ENCODE measurements around the gene HYI. TPM values are rescaled to one million over a fixed set of nuclear protein-coding genes. Genes with fewer than 3 reads are reported as not detected.

The HYI gene
- total RNA-seq, 1 experiment from 2014 or later, result 43.5 TPM

DNA sequence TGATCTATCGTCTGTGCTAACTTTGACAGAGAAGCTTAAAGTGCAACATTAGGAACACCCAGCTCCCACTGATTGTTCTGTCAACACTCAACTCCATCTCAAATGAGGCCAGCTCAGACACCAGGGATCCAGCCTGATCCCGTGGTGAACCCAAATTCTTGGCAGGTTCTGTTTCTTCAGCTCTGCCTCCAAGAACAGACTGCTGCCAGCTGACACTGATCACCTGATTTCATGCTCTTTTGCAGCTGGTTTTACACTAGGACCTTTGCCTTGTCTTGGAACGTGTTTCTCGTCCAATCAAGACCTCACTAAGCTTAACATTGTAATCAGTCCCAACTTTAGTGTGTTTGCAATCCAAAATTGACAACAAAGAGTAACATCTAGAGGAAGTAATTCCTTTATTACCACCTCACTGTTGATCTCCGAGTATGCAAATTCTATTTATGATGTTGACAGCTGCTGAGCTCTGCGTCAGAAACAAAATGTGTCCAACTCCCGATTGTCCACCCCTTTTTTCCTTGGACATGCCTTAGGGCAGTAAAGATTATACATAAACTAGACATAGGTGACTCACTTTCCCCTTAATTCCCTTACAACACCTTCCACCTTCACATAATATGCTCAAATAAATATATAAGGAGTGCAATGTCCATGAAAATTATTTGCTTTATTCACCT lies 1.6 kb upstream of the HYI start:
- peaks cover 4% of the 10 kb centered on the region; the same call in 1 of the 2 replicates for H3K36me3 ChIP-seq (ENCODE audit: low read depth)
- H3K4me3 ChIP-seq, result peak overlapping the region; percentile 71; the same call in 1 of the 2 replicates
- peak overlapping the region; percentile 97 for H3K4me2 ChIP-seq
- H3K9me2 ChIP-seq (ENCODE audit: insufficient read depth), result no peaks in the 10 kb centered on the region
- intact Hi-C loops (cut with micrococcal nuclease; ENCODE audit: unreplicated experiment), result loop anchor here (10.0 kb wide), 1 partner anchor 579 kb away; the partner anchor contains the start of gene SLC6A9
- H2AFZ ChIP-seq, result no peak overlapping the region
- CTCF ChIA-PET, result no interaction called here
- peak overlapping the region; percentile 70 for H3K27ac ChIP-seq
- no peaks in the 10 kb centered on the region for H4K20me1 ChIP-seq (ENCODE audit: insufficient read depth)
- peaks cover 11% of the 10 kb centered on the region for H3K4me1 ChIP-seq (replicated peaks; ENCODE audit: insufficient read depth)
- no peak for TF ChIP-seq EZH2 (IDR thresholded peaks at IDR 0.05; ENCODE audit: low read depth)
- TF ChIP-seq, protein P1, sequence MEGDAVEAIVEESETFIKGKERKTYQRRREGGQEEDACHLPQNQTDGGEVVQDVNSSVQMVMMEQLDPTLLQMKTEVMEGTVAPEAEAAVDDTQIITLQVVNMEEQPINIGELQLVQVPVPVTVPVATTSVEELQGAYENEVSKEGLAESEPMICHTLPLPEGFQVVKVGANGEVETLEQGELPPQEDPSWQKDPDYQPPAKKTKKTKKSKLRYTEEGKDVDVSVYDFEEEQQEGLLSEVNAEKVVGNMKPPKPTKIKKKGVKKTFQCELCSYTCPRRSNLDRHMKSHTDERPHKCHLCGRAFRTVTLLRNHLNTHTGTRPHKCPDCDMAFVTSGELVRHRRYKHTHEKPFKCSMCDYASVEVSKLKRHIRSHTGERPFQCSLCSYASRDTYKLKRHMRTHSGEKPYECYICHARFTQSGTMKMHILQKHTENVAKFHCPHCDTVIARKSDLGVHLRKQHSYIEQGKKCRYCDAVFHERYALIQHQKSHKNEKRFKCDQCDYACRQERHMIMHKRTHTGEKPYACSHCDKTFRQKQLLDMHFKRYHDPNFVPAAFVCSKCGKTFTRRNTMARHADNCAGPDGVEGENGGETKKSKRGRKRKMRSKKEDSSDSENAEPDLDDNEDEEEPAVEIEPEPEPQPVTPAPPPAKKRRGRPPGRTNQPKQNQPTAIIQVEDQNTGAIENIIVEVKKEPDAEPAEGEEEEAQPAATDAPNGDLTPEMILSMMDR (conservative IDR thresholded peaks at IDR 0.05), result no peak
- H3K27me3 ChIP-seq (ENCODE audit: insufficient read depth, low read depth), result no peaks in the 10 kb centered on the region
- peaks cover 28% of the 10 kb centered on the region for H3F3A ChIP-seq (ENCODE audit: insufficient read depth, low read depth)
- 0 out of 2 replicates have a peak, but pooled peaks cover 4% of the 10 kb centered on the region for H3K79me2 ChIP-seq (ENCODE audit: low read depth)
- H3K9me3 ChIP-seq (ENCODE audit: insufficient read depth, low read depth), result no peaks in the 10 kb centered on the region
- no TSS peak for BruUV-seq (replicated peaks)
- POLR2A ChIA-PET (ENCODE audit: unreplicated experiment), result interaction anchor here (0.6 kb wide), 1 partner anchor 18 kb away, joined by 7 read pairs; no protein-coding TSS in a partner anchor
- DNase-seq, result no peak

DNA sequence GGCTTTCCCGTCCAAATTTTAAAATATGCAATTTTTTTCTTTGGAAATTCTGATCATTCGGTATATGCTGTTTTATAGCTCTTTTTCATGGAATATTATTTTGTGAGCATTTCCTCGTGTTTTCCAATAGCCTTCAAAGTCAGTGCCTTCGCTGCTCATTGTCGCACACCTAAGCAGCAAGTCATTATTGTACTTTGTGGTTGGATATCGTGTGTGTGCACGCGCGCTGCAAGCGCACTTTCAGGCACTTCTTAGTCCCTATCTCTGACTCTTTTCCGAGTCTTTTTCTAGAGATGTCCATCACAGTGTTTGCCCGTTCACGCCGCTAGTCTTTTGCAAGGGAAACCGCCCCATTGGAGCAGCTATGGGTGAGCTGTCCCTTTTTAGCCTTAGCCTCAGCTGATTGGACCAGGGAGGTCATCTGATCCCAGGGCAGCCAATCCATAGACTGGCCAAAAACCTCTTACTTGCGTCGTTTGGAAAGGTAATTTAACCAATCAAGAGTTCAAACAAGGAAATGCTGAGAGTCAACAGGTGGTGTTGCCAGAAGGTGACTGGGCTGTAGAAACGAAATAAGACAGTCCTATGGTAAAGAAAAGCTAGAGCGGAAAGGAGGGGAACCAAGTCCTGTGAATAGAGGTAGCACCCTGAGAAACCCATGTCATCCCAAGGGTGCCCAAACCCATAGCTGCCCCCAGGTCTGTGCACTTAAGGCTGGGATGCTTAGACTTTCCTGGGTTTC lies 710 bp upstream of the HYI start:
- TF ChIP-seq, protein P1 (conservative IDR thresholded peaks at IDR 0.05), result no peak
- TF ChIP-seq EZH2 (IDR thresholded peaks at IDR 0.05; ENCODE audit: low read depth), result no peak
- H3K9me2 ChIP-seq (ENCODE audit: insufficient read depth), result no peaks in the 10 kb centered on the region
- H3K9me3 ChIP-seq (ENCODE audit: insufficient read depth, low read depth), result no peaks in the 10 kb centered on the region
- peak overlapping the region; percentile 97 for H3K4me2 ChIP-seq
- H2AFZ ChIP-seq, result peak overlapping the region; percentile 73
- DNase-seq, result peak; percentile 77 to 89
- H3K27ac ChIP-seq, result peak overlapping the region; percentile 70
- ChIA-PET POLR2A (ENCODE audit: unreplicated experiment) (interaction anchor here (0.6 to 1.1 kb wide), 10 partner anchors 8 to 494 kb away, joined by 3 to 8 read pairs (median 5); no protein-coding TSS in a partner anchor), CTCF (interaction anchor here (0.6 kb wide), 1 partner anchor 26 kb away, joined by 3 read pairs; no protein-coding TSS in a partner anchor)
- H3K27me3 ChIP-seq (ENCODE audit: insufficient read depth, low read depth), result no peaks in the 10 kb centered on the region
- BruUV-seq (replicated peaks), result TSS peak; percentile 50
- 0 out of 2 replicates have a peak, but pooled peaks cover 4% of the 10 kb centered on the region for H3K79me2 ChIP-seq (ENCODE audit: low read depth)
- peak overlapping the region; percentile 71 for H3K4me3 ChIP-seq
- peaks cover 4% of the 10 kb centered on the region; the same call in 1 of the 2 replicates for H3K36me3 ChIP-seq (ENCODE audit: low read depth)
- no peaks in the 10 kb centered on the region for H4K20me1 ChIP-seq (ENCODE audit: insufficient read depth)
- intact Hi-C loops (cut with micrococcal nuclease; ENCODE audit: unreplicated experiment), result loop anchor here (1.0 to 10.0 kb wide), 2 partner anchors 72 to 580 kb away; partner anchors contain the start of gene SLC6A9
- peaks cover 28% of the 10 kb centered on the region for H3F3A ChIP-seq (ENCODE audit: insufficient read depth, low read depth)
- H3K4me1 ChIP-seq (replicated peaks; ENCODE audit: insufficient read depth), result peaks cover 11% of the 10 kb centered on the region

DNA sequence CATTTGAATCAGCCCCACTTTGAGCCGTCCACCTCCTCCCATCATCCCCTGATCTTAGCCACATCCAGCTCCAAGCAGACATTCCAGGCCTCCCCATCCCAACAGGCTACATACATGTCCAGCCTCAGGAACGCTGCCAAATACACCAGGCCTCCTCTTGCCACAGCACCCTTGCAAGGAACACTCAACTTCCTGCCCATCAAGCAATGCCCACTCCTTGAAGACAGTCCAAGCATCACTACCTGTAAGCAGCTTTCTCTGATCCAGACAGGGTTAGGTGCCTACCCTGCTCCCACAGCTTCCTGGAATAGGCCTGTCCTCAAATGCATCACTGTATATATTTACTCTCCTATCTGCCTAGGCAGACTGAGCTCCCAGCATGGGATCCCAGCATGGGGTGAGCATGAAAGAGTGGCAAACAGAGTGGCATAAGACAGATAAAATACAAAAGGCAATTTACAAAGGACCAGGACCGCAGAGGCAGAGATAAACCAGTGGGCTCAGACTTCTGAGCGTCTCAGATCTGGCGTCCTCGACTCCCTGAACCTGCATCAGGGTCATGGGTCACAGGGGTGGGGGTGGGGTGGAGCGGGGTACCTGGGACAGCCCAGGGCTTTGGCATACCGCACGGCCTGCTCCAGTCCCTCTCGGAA lies 816 bp downstream of the HYI start:
- Histone ChIP-seq H3K27me3 (ENCODE audit: insufficient read depth, low read depth) (no peaks in the 10 kb centered on the region), H3K4me2 (peak overlapping the region; percentile 97), H3K27ac (peak overlapping the region; percentile 70), H3K36me3 (ENCODE audit: low read depth) (peaks cover 11% of the 10 kb centered on the region; the same call in 1 of the 2 replicates), H3K79me2 (ENCODE audit: low read depth) (0 out of 2 replicates have a peak, but pooled peaks cover 4% of the 10 kb centered on the region), H4K20me1 (ENCODE audit: insufficient read depth) (no peaks in the 10 kb centered on the region), H3K9me2 (ENCODE audit: insufficient read depth) (no peaks in the 10 kb centered on the region), H3F3A (ENCODE audit: insufficient read depth, low read depth) (peaks cover 28% of the 10 kb centered on the region), H3K4me3 (peak overlapping the region; percentile 71; the same call in 1 of the 2 replicates), H3K9me3 (ENCODE audit: insufficient read depth, low read depth) (no peaks in the 10 kb centered on the region), H3K4me1 (replicated peaks; ENCODE audit: insufficient read depth) (peaks cover 11% of the 10 kb centered on the region), H2AFZ (peak overlapping the region; percentile 48)
- ChIA-PET CTCF (interaction anchor here (0.6 to 0.8 kb wide), 3 partner anchors 63 to 338 kb away, joined by 3 to 8 read pairs (median 6); partner anchors contain the start of gene PTPRF), POLR2A (ENCODE audit: unreplicated experiment) (interaction anchor here (0.6 kb wide), 3 partner anchors 35 to 759 kb away, joined by 3 to 8 read pairs (median 4); no protein-coding TSS in a partner anchor)
- intact Hi-C loops (cut with micrococcal nuclease; ENCODE audit: unreplicated experiment), result loop anchor here (10.0 kb wide), 1 partner anchor 582 kb away; the partner anchor contains the start of gene SLC6A9
- DNase-seq, result peak in 1 of 2 experiments; percentile 43
- TF ChIP-seq, protein P1 (conservative IDR thresholded peaks at IDR 0.05), result no peak
- TF ChIP-seq EZH2 (IDR thresholded peaks at IDR 0.05; ENCODE audit: low read depth), result no peak
- BruUV-seq (replicated peaks), result TSS peak; percentile 24

Data from PC-9 (cell line).